ENCODE measurements around the gene MCM3AP. TPM values are rescaled to one million over a fixed set of nuclear protein-coding genes. Genes with fewer than 3 reads are reported as not detected.
A peak's percentile ranks its signal among the peaks of the same experiment; 100 is the strongest.

MCM3AP gene
- total RNA-seq, 1 experiment from 2014 or later = 128 TPM

DNA sequence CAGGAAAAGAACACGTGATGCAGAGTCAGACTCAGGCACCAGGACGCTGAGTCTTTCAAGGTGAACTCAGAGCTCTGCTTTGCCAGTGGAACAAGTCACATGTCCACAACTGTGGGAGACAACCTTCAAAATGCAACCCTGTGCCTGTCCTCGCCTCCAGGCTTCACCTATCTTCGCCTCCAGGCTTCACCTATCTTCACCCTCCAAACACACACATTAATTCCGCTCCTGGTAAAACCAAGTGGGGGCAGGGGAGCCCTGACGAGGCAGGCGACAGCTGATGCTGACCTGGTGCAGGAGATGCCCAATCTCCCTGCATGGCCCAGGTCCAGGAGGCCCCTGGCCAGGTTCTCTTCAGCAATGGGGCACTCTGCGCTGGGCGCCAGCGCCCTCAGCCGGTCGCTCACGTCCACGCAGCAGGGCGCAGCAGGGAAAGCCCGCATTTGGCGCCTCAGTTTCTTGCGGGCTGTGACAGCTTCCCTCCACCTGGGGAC lies 28.9 kb downstream of the MCM3AP start:
- Mint-ChIP-seq H3K36me3 (ENCODE audit: insufficient read depth, unreplicated experiment) (peaks cover 100% of the 10 kb centered on the region), H3K4me1 (ENCODE audit: insufficient read depth, unreplicated experiment) (peaks cover 11% of the 10 kb centered on the region), H3K27me3 (ENCODE audit: insufficient read depth, unreplicated experiment) (no peaks in the 10 kb centered on the region), H3K4me3 (ENCODE audit: unreplicated experiment) (no peak overlapping the region), H3K9me3 (ENCODE audit: unreplicated experiment) (no peaks in the 10 kb centered on the region), H3K27ac (ENCODE audit: low read depth, unreplicated experiment) (no peak overlapping the region)
- no peak for DNase-seq (ENCODE audit: unreplicated experiment)
- intact Hi-C loops (cut with micrococcal nuclease) = no loop called here
- BruUV-seq (replicated peaks) = no TSS peak
- TF ChIP-seq, protein P1, sequence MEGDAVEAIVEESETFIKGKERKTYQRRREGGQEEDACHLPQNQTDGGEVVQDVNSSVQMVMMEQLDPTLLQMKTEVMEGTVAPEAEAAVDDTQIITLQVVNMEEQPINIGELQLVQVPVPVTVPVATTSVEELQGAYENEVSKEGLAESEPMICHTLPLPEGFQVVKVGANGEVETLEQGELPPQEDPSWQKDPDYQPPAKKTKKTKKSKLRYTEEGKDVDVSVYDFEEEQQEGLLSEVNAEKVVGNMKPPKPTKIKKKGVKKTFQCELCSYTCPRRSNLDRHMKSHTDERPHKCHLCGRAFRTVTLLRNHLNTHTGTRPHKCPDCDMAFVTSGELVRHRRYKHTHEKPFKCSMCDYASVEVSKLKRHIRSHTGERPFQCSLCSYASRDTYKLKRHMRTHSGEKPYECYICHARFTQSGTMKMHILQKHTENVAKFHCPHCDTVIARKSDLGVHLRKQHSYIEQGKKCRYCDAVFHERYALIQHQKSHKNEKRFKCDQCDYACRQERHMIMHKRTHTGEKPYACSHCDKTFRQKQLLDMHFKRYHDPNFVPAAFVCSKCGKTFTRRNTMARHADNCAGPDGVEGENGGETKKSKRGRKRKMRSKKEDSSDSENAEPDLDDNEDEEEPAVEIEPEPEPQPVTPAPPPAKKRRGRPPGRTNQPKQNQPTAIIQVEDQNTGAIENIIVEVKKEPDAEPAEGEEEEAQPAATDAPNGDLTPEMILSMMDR (IDR thresholded peaks at IDR 0.05; ENCODE audit: unreplicated experiment) = no peak
- ChIA-PET CTCF (interaction anchor here (0.8 kb wide), 1 partner anchor 140 kb away, joined by 3 read pairs; no protein-coding TSS in a partner anchor), POLR2A (interaction anchor here (0.6 kb wide), 1 partner anchor 50 kb away, joined by 3 read pairs; no protein-coding TSS in a partner anchor)

DNA sequence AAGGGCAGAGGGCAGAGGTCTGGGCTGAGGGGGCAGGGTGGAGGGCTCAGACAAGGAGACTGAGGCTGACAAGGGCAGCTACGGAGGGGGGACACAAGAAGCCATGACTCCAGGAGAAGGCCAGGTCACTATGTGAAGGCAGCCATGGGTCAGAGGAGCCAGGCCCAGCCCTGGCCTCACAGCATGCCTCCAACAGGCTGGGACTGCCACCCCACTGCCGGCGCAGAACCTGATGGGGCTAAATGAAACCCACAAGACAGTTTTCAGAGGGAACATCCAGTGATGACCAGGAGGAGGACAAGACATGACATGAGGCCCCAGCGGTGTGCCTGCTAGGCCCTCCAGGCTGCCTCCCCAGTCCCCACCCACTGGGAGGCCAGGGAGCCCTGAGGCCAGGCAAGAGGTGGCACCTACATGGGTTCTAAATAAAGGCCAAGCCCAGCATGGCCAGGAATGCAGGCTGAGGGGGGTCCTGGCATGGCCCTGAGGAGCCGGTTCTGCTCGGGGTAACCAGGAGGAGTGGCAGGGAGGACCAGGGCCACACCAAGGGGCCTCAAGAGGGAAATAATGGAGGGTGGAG lies 29.6 kb downstream of the MCM3AP start:
- H3K4me1 Mint-ChIP-seq (ENCODE audit: insufficient read depth, unreplicated experiment) = peaks cover 11% of the 10 kb centered on the region
- H3K4me3 Mint-ChIP-seq (ENCODE audit: unreplicated experiment) = no peak overlapping the region
- H3K36me3 Mint-ChIP-seq (ENCODE audit: insufficient read depth, unreplicated experiment) = peaks cover 100% of the 10 kb centered on the region
- TF ChIP-seq, protein P1 (IDR thresholded peaks at IDR 0.05; ENCODE audit: unreplicated experiment) = no peak
- H3K27me3 Mint-ChIP-seq (ENCODE audit: insufficient read depth, unreplicated experiment) = no peaks in the 10 kb centered on the region
- DNase-seq (ENCODE audit: unreplicated experiment) = no peak
- H3K27ac Mint-ChIP-seq (ENCODE audit: low read depth, unreplicated experiment) = peak overlapping the region; percentile 63
- no TSS peak for BruUV-seq (replicated peaks)
- ChIA-PET CTCF (no interaction called here), POLR2A (no interaction called here)
- intact Hi-C loops (cut with micrococcal nuclease) = no loop called here
- H3K9me3 Mint-ChIP-seq (ENCODE audit: unreplicated experiment) = no peaks in the 10 kb centered on the region

DNA sequence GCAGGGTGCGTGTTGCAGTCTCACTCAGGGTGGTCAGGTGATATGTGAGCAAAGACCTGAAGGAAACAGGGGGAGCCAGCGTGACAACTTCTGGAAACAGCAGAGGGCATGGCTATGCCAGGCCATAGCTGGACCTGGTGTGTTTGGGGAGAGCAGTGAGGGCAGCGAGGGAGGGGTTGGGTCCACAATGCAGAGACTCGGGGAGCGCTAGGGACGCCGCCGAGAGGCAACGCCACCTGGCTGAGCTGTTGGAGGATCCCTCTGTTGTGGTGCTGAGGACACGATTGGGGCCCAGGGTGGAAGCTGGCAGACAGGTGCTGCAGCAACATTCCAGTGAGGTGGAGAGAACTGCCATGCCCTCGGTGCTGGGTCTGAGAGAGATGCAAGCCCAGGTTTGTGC lies 30.2 kb downstream of the MCM3AP start:
- ChIA-PET POLR2A (interaction anchor here (1.0 kb wide), 1 partner anchor 26 kb away, joined by 3 read pairs; no protein-coding TSS in a partner anchor), CTCF (interaction anchor here (1.0 kb wide), 1 partner anchor 152 kb away, joined by 3 read pairs; no protein-coding TSS in a partner anchor)
- BruUV-seq (replicated peaks) = no TSS peak
- peaks cover 11% of the 10 kb centered on the region for H3K4me1 Mint-ChIP-seq (ENCODE audit: insufficient read depth, unreplicated experiment)
- H3K27ac Mint-ChIP-seq (ENCODE audit: low read depth, unreplicated experiment) = peak overlapping the region; percentile 59
- H3K27me3 Mint-ChIP-seq (ENCODE audit: insufficient read depth, unreplicated experiment) = no peaks in the 10 kb centered on the region
- no peak for DNase-seq (ENCODE audit: unreplicated experiment)
- H3K4me3 Mint-ChIP-seq (ENCODE audit: unreplicated experiment) = no peak overlapping the region
- TF ChIP-seq, protein P1 (IDR thresholded peaks at IDR 0.05; ENCODE audit: unreplicated experiment) = no peak
- H3K9me3 Mint-ChIP-seq (ENCODE audit: unreplicated experiment) = no peaks in the 10 kb centered on the region
- intact Hi-C loops (cut with micrococcal nuclease) = no loop called here
- H3K36me3 Mint-ChIP-seq (ENCODE audit: insufficient read depth, unreplicated experiment) = peaks cover 100% of the 10 kb centered on the region

DNA sequence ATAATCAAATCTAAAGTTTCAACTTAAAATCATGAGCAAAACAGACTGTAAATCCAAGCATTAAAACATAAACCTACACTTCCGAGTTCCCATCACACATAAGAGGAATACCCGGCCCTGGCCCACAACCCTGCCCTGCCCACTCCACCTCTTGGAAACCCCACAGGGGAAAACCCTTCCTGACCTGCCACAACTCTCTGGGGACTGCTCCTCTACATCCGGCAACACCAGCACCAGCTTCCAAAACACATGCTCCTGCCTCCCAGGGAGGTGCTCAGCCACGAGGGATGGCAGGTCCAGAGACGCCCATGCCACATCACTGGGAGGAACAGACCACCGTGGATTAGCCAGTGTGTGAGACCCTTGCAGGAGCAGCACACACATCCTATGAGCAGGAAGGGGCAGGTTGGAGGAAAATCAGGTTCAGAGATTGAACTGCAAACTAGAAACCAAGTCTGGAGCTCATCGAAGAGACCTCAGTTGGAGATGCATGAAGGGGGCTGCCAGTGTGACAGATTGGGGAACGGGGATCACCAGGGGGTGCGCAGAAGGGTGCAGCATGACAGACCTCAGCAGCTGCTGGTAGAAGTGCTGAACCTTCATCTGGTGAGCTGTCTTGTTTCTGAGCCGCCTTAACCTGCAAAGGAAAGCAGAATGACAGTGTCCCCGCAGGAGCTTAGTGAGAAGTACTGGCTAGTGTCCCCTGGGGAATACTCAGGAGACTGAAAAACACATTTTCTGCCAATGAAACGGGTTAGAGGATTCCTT lies 31.0 kb downstream of the MCM3AP start:
- CTCF ChIA-PET = interaction anchor here (1.0 kb wide), 1 partner anchor 153 kb away, joined by 3 read pairs; no protein-coding TSS in a partner anchor
- Mint-ChIP-seq H3K4me1 (ENCODE audit: insufficient read depth, unreplicated experiment) (peaks cover 11% of the 10 kb centered on the region), H3K9me3 (ENCODE audit: unreplicated experiment) (no peaks in the 10 kb centered on the region), H3K27ac (ENCODE audit: low read depth, unreplicated experiment) (peak overlapping the region; percentile 59), H3K27me3 (ENCODE audit: insufficient read depth, unreplicated experiment) (no peaks in the 10 kb centered on the region), H3K36me3 (ENCODE audit: insufficient read depth, unreplicated experiment) (peaks cover 100% of the 10 kb centered on the region), H3K4me3 (ENCODE audit: unreplicated experiment) (no peak overlapping the region)
- intact Hi-C loops (cut with micrococcal nuclease) = no loop called here
- BruUV-seq (replicated peaks) = no TSS peak
- TF ChIP-seq, protein P1 (IDR thresholded peaks at IDR 0.05; ENCODE audit: unreplicated experiment) = no peak
- DNase-seq (ENCODE audit: unreplicated experiment) = no peak
- POLR2A ChIA-PET = interaction anchor here (0.5 to 1.0 kb wide), 3 partner anchors 21 to 30 kb away, joined by 3 read pairs; no protein-coding TSS in a partner anchor
